Measurements from ENCODE around the gene ADIG. TPM values are rescaled to one million over a fixed set of nuclear protein-coding genes. Genes with fewer than 3 reads are reported as not detected.

ADIG gene
- total RNA-seq, 4 donors from 2014 or later, result not detected

- 70 to 72% methylated on average over 5 of the region's 5 CpGs for WGBS, 2 donors
- Histone ChIP-seq H3K9me3 (no peaks in the 10 kb centered on the region), H3K27me3 (peaks cover 0 to 6% of the 10 kb centered on the region in 2 donors), H3K4me3 (no peak overlapping the region), H3K36me3 (no peaks in the 10 kb centered on the region), H3K4me1 (no peaks in the 10 kb centered on the region), H3K27ac (no peak overlapping the region)
- no peak for TF ChIP-seq POLR2A (IDR thresholded peaks at IDR 0.05)
- no peak for TF ChIP-seq EP300 (IDR thresholded peaks at IDR 0.05)
- TF ChIP-seq CTCF (IDR thresholded peaks at IDR 0.05), result no peak
- no peak for DNase-seq (ENCODE audit: low spot score in 2 of 2)
Observed at GRCh38 chr20:38612751-38613515, 31.9 kb downstream of the ADIG start.

GRCh38 chr20:38615283-38615682 is 34.3 kb downstream of the ADIG start:
- WGBS, 2 donors, result 85 to 89% methylated on average over 15 of the region's 15 CpGs
- H3K4me1 ChIP-seq, result no peaks in the 10 kb centered on the region
- TF ChIP-seq POLR2A (IDR thresholded peaks at IDR 0.05) (no peak), EP300 (IDR thresholded peaks at IDR 0.05) (no peak), CTCF (IDR thresholded peaks at IDR 0.05) (no peak)
- H3K4me3 ChIP-seq, result no peak overlapping the region
- DNase-seq (ENCODE audit: low spot score in 2 of 2), result no peak
- no peaks in the 10 kb centered on the region for H3K9me3 ChIP-seq
- H3K27me3 ChIP-seq, result peaks cover 0 to 6% of the 10 kb centered on the region in 2 donors
- no peak overlapping the region for H3K27ac ChIP-seq
- no peaks in the 10 kb centered on the region for H3K36me3 ChIP-seq

- 84 to 93% methylated on average over 4 of the region's 4 CpGs for WGBS, 2 donors
Observed at GRCh38 chr20:38616457-38616856, 35.5 kb downstream of the ADIG start.

GRCh38 chr20:38617011-38617829 is 36.2 kb downstream of the ADIG start:
- Histone ChIP-seq H3K36me3 (no peaks in the 10 kb centered on the region), H3K27ac (no peak overlapping the region), H3K4me1 (no peaks in the 10 kb centered on the region), H3K9me3 (no peaks in the 10 kb centered on the region), H3K4me3 (no peak overlapping the region), H3K27me3 (peaks cover 0 to 6% of the 10 kb centered on the region in 2 donors)
- 67 to 70% methylated on average over 16 of the region's 16 CpGs for WGBS, 2 donors
- TF ChIP-seq POLR2A (IDR thresholded peaks at IDR 0.05) (no peak), EP300 (IDR thresholded peaks at IDR 0.05) (no peak), CTCF (IDR thresholded peaks at IDR 0.05) (no peak)
- no peak for DNase-seq (ENCODE audit: low spot score in 2 of 2)

More at GRCh38 chr20:38616457-38616856, 35.5 kb downstream of the ADIG start:
- Histone ChIP-seq H3K9me3 (no peaks in the 10 kb centered on the region), H3K36me3 (no peaks in the 10 kb centered on the region), H3K4me1 (no peaks in the 10 kb centered on the region), H3K27me3 (peaks cover 0 to 6% of the 10 kb centered on the region in 2 donors), H3K27ac (no peak overlapping the region), H3K4me3 (no peak overlapping the region)
- TF ChIP-seq EP300 (IDR thresholded peaks at IDR 0.05) (no peak), POLR2A (IDR thresholded peaks at IDR 0.05) (no peak), CTCF (IDR thresholded peaks at IDR 0.05) (no peak)
- DNase-seq (ENCODE audit: low spot score in 2 of 2), result no peak

GRCh38 chr20:38617830-38618196 is 36.8 kb downstream of the ADIG start:
- Histone ChIP-seq H3K36me3 (no peaks in the 10 kb centered on the region), H3K9me3 (no peaks in the 10 kb centered on the region), H3K4me3 (no peak overlapping the region), H3K27me3 (peaks cover 0 to 6% of the 10 kb centered on the region in 2 donors), H3K4me1 (no peaks in the 10 kb centered on the region), H3K27ac (no peak overlapping the region)
- 87 to 92% methylated on average over 4 of the region's 4 CpGs for WGBS, 2 donors
- no peak for DNase-seq (ENCODE audit: low spot score in 2 of 2)
- no peak for TF ChIP-seq EP300 (IDR thresholded peaks at IDR 0.05)
- TF ChIP-seq POLR2A (IDR thresholded peaks at IDR 0.05), result no peak
- TF ChIP-seq CTCF (IDR thresholded peaks at IDR 0.05), result no peak
